T-helper 2 cell (primary cell): Measurements from ENCODE around the gene CERS6.

Source experiments
- DNase-seq, 5 experiments: peaks; one replicate each; pipeline versions ENCODE4 v3.0.0 to v3.0.0-alpha.2; 2012 to 2022

Gene CERS6

GRCh38 chr2:168536925-168537466 lies 80.9 kb downstream of the CERS6 start:
- peak in 1 of 5 experiments; percentile 65 for DNase-seq

- DNase-seq: no peak
These were observed 82.1 kb downstream of the CERS6 start for GRCh38 chr2:168538133-168538532.

- no peak for DNase-seq
These were observed 82.5 kb downstream of the CERS6 start for GRCh38 chr2:168538534-168538933.

GRCh38 chr2:168539945-168540344 lies 83.9 kb downstream of the CERS6 start:
- DNase-seq: no peak

- DNase-seq: no peak
These were observed 85.8 kb downstream of the CERS6 start for GRCh38 chr2:168541858-168542257.

GRCh38 chr2:168543037-168543436 lies 87.0 kb downstream of the CERS6 start:
- DNase-seq: peak in 1 of 5 experiments; percentile 1

GRCh38 chr2:168543935-168544334 lies 87.9 kb downstream of the CERS6 start:
- DNase-seq: no peak

- no peak for DNase-seq
These were observed 89.5 kb downstream of the CERS6 start for GRCh38 chr2:168545439-168546082.

GRCh38 chr2:168550670-168551069 lies 94.6 kb downstream of the CERS6 start:
- DNase-seq: no peak

- no peak for DNase-seq
These were observed 96.4 kb downstream of the CERS6 start for GRCh38 chr2:168552450-168552856.

GRCh38 chr2:168555283-168555682 lies 99.2 kb downstream of the CERS6 start:
- no peak for DNase-seq

- no peak for DNase-seq
These were observed 103.1 kb downstream of the CERS6 start for GRCh38 chr2:168559187-168559586.

GRCh38 chr2:168560817-168561499 lies 104.9 kb downstream of the CERS6 start:
- no peak for DNase-seq

- no peak for DNase-seq
These were observed 105.9 kb downstream of the CERS6 start for GRCh38 chr2:168561991-168562390.

GRCh38 chr2:168562971-168563370 lies 106.9 kb downstream of the CERS6 start:
- no peak for DNase-seq

- no peak for DNase-seq
These were observed 108.6 kb downstream of the CERS6 start for GRCh38 chr2:168564641-168565040.

- no peak for DNase-seq
These were observed 109.0 kb downstream of the CERS6 start for GRCh38 chr2:168565112-168565511.

GRCh38 chr2:168565512-168565911 lies 109.4 kb downstream of the CERS6 start:
- no peak for DNase-seq

- no peak for DNase-seq
These were observed 111.0 kb downstream of the CERS6 start for GRCh38 chr2:168566974-168567665.

- DNase-seq: no peak
These were observed 111.8 kb downstream of the CERS6 start for GRCh38 chr2:168567836-168568235.

GRCh38 chr2:168568476-168569267 lies 112.6 kb downstream of the CERS6 start:
- DNase-seq: no peak

- no peak for DNase-seq
These were observed 115.0 kb downstream of the CERS6 start for GRCh38 chr2:168571061-168571460.
